Measurements from ENCODE around the gene CDK10. TPM values are rescaled to one million over a fixed set of nuclear protein-coding genes. Genes with fewer than 3 reads are reported as not detected.

The CDK10 gene
- total and polyA plus RNA-seq, 10 of the 15 experiments (the other 5 are each of a cell fraction or from before 2014, with no cell fraction given), result 1.5 to 58.7 (median 36.0) TPM

GRCh38 chr16:89738538-89739317 lies 52.2 kb downstream of the CDK10 start:
- Histone ChIP-seq H3K9ac (ENCODE audit: control insufficient read depth, insufficient read depth, low read length) (no peak overlapping the region), H3K4me3 (no peak overlapping the region), H3K79me2 (ENCODE audit: control insufficient read depth, insufficient read depth, low read length) (no peaks in the 10 kb centered on the region), H3K4me2 (ENCODE audit: control insufficient read depth, insufficient read depth) (no peak overlapping the region), H2AFZ (ENCODE audit: control insufficient read depth, low read depth, low read length) (no peak overlapping the region), H3K27ac (ENCODE audit: control insufficient read depth, insufficient read depth) (no peak overlapping the region), H3K4me1 (ENCODE audit: control insufficient read depth, insufficient read depth, low read length) (peaks cover 3% of the 10 kb centered on the region; the same call in 1 of the 2 replicates), H3K27me3 (replicated peaks in 1 of 2; ENCODE audit: control insufficient read depth in 2 of 2, insufficient read depth in 2 of 2, low read length in 1 of 2) (no peaks in the 10 kb centered on the region), H3K9me3 (replicated peaks; ENCODE audit: control insufficient read depth, insufficient read depth, low read length) (no peaks in the 10 kb centered on the region; the same call in 2 of the 3 replicates), H4K20me1 (ENCODE audit: control insufficient read depth, insufficient read depth) (no peaks in the 10 kb centered on the region), H3K36me3 (ENCODE audit: control insufficient read depth in 2 of 2, insufficient read depth in 2 of 2, low read length in 1 of 2) (peaks cover 40 to 41% of the 10 kb centered on the region in 2 experiments)
- ChIA-PET POLR2A (no interaction called here), SMC1A (ENCODE audit: uncharacterized antibody, unreplicated experiment) (no interaction called here), RAD21 (ENCODE audit: unreplicated experiment) (no interaction called here), CTCF (interaction anchor here (1.1 to 1.4 kb wide), 2 partner anchors 33 to 121 kb away, joined by 3 read pairs; no protein-coding TSS in a partner anchor)
- in situ Hi-C loops (cut with MboI) (no loop called here), intact Hi-C loops (cut with micrococcal nuclease; ENCODE audit: unreplicated experiment) (no loop called here)
- BruUV-seq (replicated peaks), result TSS peak; percentile 54
- ATAC-seq, result no peak
- no peak for FAIRE-seq
- DNase-seq (ENCODE audit: low read depth, low spot score), result no peak
- 91% methylated on average over 20 of the region's 20 CpGs for WGBS (ENCODE audit: insufficient coverage, insufficient replicate concordance, low lambda C conversion rate, missing lambda C conversion rate)
- no peak for TF ChIP-seq RB1 (IDR thresholded peaks at IDR 0.05; ENCODE audit: borderline replicate concordance)
- TF ChIP-seq NBN (IDR thresholded peaks at IDR 0.05), result no peak
- peak; percentile 29; the same call in 1 of the 2 replicates for TF ChIP-seq POLR2A (IDR thresholded peaks at IDR 0.05; ENCODE audit: low read depth, low read length)

GRCh38 chr16:89739383-89739782 lies 52.9 kb downstream of the CDK10 start:
- FAIRE-seq, result no peak
- ChIA-PET RAD21 (ENCODE audit: unreplicated experiment) (no interaction called here), CTCF (interaction anchor here (1.0 to 1.4 kb wide), 3 partner anchors 30 to 121 kb away, joined by 3 to 4 read pairs (median 3); no protein-coding TSS in a partner anchor), POLR2A (no interaction called here), SMC1A (ENCODE audit: uncharacterized antibody, unreplicated experiment) (no interaction called here)
- no peak overlapping the region for H3K4me3 ChIP-seq
- H3K4me2 ChIP-seq (ENCODE audit: control insufficient read depth, insufficient read depth), result no peak overlapping the region
- TF ChIP-seq CBFB (IDR thresholded peaks at IDR 0.05; ENCODE audit: low read depth), result no peak
- TF ChIP-seq RCOR1 (conservative IDR thresholded peaks at IDR 0.05; ENCODE audit: low read depth, low read length), result no peak
- TF ChIP-seq RFX5 (IDR thresholded peaks at IDR 0.05; ENCODE audit: low read depth, low read length), result no peak
- no peak for TF ChIP-seq ATF2 (IDR thresholded peaks at IDR 0.05; ENCODE audit: low read length)
- no peak for TF ChIP-seq BRCA1 (IDR thresholded peaks at IDR 0.05; ENCODE audit: low read depth, low read length)
- no peak for TF ChIP-seq ZBTB11 (CRISPR knock-in tag; IDR thresholded peaks at IDR 0.05)
- TF ChIP-seq POLR2AphosphoS5 (IDR thresholded peaks at IDR 0.05; ENCODE audit: low read length), result no peak; the same call in 1 of the 2 replicates
- no peak for TF ChIP-seq ELK1 (IDR thresholded peaks at IDR 0.05; ENCODE audit: low read depth, low read length)
- no peak for TF ChIP-seq EZH2 (IDR thresholded peaks at IDR 0.05; ENCODE audit: borderline replicate concordance, control insufficient read depth, low read depth, low read length)
- no peak overlapping the region for H2AFZ ChIP-seq (ENCODE audit: control insufficient read depth, low read depth, low read length)
- no peaks in the 10 kb centered on the region for H3K79me2 ChIP-seq (ENCODE audit: control insufficient read depth, insufficient read depth, low read length)
- H4K20me1 ChIP-seq (ENCODE audit: control insufficient read depth, insufficient read depth), result no peaks in the 10 kb centered on the region
- DNase-seq (ENCODE audit: low read depth, low spot score), result no peak
- no TSS peak for BruUV-seq (replicated peaks)
- no peak overlapping the region for H3K9ac ChIP-seq (ENCODE audit: control insufficient read depth, insufficient read depth, low read length)
- H3K36me3 ChIP-seq (ENCODE audit: control insufficient read depth in 2 of 2, insufficient read depth in 2 of 2, low read length in 1 of 2), result peaks cover 39 to 42% of the 10 kb centered on the region in 2 experiments
- H3K27me3 ChIP-seq (replicated peaks in 1 of 2; ENCODE audit: control insufficient read depth in 2 of 2, insufficient read depth in 2 of 2, low read length in 1 of 2), result no peaks in the 10 kb centered on the region
- no peak for ATAC-seq
- in situ Hi-C loops (cut with MboI), result no loop called here
- H3K27ac ChIP-seq (ENCODE audit: control insufficient read depth, insufficient read depth), result no peak overlapping the region
- no peaks in the 10 kb centered on the region; the same call in 2 of the 3 replicates for H3K9me3 ChIP-seq (replicated peaks; ENCODE audit: control insufficient read depth, insufficient read depth, low read length)
- intact Hi-C loops (cut with micrococcal nuclease; ENCODE audit: unreplicated experiment), result no loop called here
- peaks cover 3% of the 10 kb centered on the region; the same call in 1 of the 2 replicates for H3K4me1 ChIP-seq (ENCODE audit: control insufficient read depth, insufficient read depth, low read length)
- 79% methylated on average over 9 of the region's 9 CpGs for WGBS (ENCODE audit: insufficient coverage, insufficient replicate concordance, low lambda C conversion rate, missing lambda C conversion rate)
